ENCODE results near the gene LY6G6C. TPM values are rescaled to one million over a fixed set of nuclear protein-coding genes. Genes with fewer than 3 reads are reported as not detected.
A peak's percentile ranks its signal among the peaks of the same experiment; 100 is the strongest.

The LY6G6C gene
- total RNA-seq, 1 experiment from 2014 or later = 0.22 TPM

DNA sequence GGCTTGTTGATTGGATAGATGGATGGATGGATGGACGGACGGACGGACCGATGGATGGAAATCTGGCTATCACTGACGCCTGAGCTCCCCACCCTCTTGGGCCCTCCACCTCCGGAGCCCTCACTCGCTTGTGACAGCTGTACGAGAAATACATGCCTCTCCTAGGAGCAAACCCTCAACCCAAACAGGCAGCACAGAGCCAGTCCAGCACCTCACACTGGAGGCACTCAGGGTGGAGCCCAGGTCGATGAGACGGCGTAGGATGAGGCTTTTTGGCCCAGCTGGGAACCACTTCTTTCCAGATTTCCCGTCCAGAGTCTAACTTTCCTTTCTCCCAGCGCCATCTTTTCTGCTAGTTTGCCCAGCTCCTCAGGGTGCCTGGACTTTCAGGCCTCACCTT, 38.0 kb downstream of the LY6G6C start:
- TF ChIP-seq EZH2phosphoT487 (IDR thresholded peaks at IDR 0.05; ENCODE audit: borderline replicate concordance, low read length) (no peak), EZH2 (IDR thresholded peaks at IDR 0.05; ENCODE audit: low read length, unreplicated experiment) (no peak)
- Histone ChIP-seq H3K27me3 (ENCODE audit: low read length) (no peaks in the 10 kb centered on the region), H3K79me2 (ENCODE audit: low read length) (no peaks in the 10 kb centered on the region), H3K4me2 (ENCODE audit: low read length) (no peak overlapping the region), H3K36me3 (ENCODE audit: low read depth, low read length) (peaks cover 4% of the 10 kb centered on the region; the same call in 1 of the 2 replicates), H3K27ac (ENCODE audit: low read length) (no peak overlapping the region), H3F3A (ENCODE audit: low read length, unreplicated experiment) (no peaks in the 10 kb centered on the region), H4K20me1 (ENCODE audit: low read length) (no peaks in the 10 kb centered on the region), H2AFZ (ENCODE audit: low read length) (no peak overlapping the region), H3K9ac (ENCODE audit: low read length) (no peak overlapping the region), H3K4me1 (ENCODE audit: insufficient read depth, low read length) (peaks cover 10% of the 10 kb centered on the region), H3K9me3 (ENCODE audit: low read length) (no peaks in the 10 kb centered on the region), H3K9me2 (replicated peaks; ENCODE audit: low read length) (no peaks in the 10 kb centered on the region), H3K4me3 (ENCODE audit: low read length) (no peak overlapping the region)
- intact Hi-C loops (cut with micrococcal nuclease) = loop anchor here (10.0 kb wide), 2 partner anchors 151 to 181 kb away; partner anchors contain the start of gene NEU1
- no peak for DNase-seq
- POLR2A ChIA-PET (ENCODE audit: unreplicated experiment) = no interaction called here
- CTCF ChIA-PET = no interaction called here
- no peak for ATAC-seq
- no TSS peak for BruUV-seq (replicated peaks)

DNA sequence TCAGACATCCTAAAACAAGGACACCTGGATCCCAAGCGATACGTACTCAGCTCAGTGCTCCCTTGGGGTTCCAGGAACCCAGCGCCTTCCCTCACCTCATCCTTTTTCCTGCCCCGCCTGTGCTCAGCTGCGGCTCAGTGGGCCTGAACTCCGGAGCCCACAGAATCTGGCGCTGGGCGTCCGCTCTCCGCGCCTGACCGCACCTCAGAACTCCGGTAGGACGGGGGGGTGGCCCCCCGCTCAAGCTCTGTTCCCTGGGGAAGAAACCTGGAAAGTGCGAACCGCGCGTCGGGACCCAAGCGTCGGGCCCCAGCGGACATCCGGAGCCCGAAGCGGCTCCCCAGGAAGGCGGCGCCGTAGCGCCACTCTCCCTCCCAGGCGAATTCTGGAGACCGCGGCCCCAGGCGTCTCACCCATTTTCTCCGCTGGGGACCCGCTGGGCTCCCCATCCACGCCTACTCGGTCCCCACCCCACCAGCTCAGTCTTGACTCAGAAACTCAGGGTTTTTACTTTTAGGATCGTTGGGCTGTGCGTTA, 40.3 kb downstream of the LY6G6C start:
- Histone ChIP-seq H3F3A (ENCODE audit: low read length, unreplicated experiment) (peaks cover 4% of the 10 kb centered on the region), H3K4me2 (ENCODE audit: low read length) (peak overlapping the region; percentile 85), H3K79me2 (ENCODE audit: low read length) (no peaks in the 10 kb centered on the region), H3K36me3 (ENCODE audit: low read depth, low read length) (no peaks in the 10 kb centered on the region), H3K9me2 (replicated peaks; ENCODE audit: low read length) (no peaks in the 10 kb centered on the region), H3K27me3 (ENCODE audit: low read length) (no peaks in the 10 kb centered on the region), H3K27ac (ENCODE audit: low read length) (peak overlapping the region; percentile 10; the same call in 1 of the 2 replicates), H3K4me1 (ENCODE audit: insufficient read depth, low read length) (peaks cover 16% of the 10 kb centered on the region), H2AFZ (ENCODE audit: low read length) (peak overlapping the region; percentile 83), H3K9ac (ENCODE audit: low read length) (peak overlapping the region; percentile 59), H3K9me3 (ENCODE audit: low read length) (no peaks in the 10 kb centered on the region), H3K4me3 (ENCODE audit: low read length) (peak overlapping the region; percentile 67), H4K20me1 (ENCODE audit: low read length) (no peaks in the 10 kb centered on the region)
- ChIA-PET CTCF (interaction anchor here (0.6 to 1.0 kb wide), 2 partner anchors 51 to 89 kb away, joined by 4 read pairs; no protein-coding TSS in a partner anchor), POLR2A (ENCODE audit: unreplicated experiment) (no interaction called here)
- intact Hi-C loops (cut with micrococcal nuclease) = loop anchor here (10.0 kb wide), 2 partner anchors 154 to 184 kb away; partner anchors contain the start of gene NEU1
- TF ChIP-seq, protein P1, sequence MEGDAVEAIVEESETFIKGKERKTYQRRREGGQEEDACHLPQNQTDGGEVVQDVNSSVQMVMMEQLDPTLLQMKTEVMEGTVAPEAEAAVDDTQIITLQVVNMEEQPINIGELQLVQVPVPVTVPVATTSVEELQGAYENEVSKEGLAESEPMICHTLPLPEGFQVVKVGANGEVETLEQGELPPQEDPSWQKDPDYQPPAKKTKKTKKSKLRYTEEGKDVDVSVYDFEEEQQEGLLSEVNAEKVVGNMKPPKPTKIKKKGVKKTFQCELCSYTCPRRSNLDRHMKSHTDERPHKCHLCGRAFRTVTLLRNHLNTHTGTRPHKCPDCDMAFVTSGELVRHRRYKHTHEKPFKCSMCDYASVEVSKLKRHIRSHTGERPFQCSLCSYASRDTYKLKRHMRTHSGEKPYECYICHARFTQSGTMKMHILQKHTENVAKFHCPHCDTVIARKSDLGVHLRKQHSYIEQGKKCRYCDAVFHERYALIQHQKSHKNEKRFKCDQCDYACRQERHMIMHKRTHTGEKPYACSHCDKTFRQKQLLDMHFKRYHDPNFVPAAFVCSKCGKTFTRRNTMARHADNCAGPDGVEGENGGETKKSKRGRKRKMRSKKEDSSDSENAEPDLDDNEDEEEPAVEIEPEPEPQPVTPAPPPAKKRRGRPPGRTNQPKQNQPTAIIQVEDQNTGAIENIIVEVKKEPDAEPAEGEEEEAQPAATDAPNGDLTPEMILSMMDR (conservative IDR thresholded peaks at IDR 0.05; ENCODE audit: low read depth, low read length) = no peak
- TF ChIP-seq EZH2phosphoT487 (IDR thresholded peaks at IDR 0.05; ENCODE audit: borderline replicate concordance, low read length) (no peak), EZH2 (IDR thresholded peaks at IDR 0.05; ENCODE audit: low read length, unreplicated experiment) (no peak)
- peak; percentile 48 for DNase-seq
- ATAC-seq = peak; percentile 54
- BruUV-seq (replicated peaks) = TSS peak; percentile 69

DNA sequence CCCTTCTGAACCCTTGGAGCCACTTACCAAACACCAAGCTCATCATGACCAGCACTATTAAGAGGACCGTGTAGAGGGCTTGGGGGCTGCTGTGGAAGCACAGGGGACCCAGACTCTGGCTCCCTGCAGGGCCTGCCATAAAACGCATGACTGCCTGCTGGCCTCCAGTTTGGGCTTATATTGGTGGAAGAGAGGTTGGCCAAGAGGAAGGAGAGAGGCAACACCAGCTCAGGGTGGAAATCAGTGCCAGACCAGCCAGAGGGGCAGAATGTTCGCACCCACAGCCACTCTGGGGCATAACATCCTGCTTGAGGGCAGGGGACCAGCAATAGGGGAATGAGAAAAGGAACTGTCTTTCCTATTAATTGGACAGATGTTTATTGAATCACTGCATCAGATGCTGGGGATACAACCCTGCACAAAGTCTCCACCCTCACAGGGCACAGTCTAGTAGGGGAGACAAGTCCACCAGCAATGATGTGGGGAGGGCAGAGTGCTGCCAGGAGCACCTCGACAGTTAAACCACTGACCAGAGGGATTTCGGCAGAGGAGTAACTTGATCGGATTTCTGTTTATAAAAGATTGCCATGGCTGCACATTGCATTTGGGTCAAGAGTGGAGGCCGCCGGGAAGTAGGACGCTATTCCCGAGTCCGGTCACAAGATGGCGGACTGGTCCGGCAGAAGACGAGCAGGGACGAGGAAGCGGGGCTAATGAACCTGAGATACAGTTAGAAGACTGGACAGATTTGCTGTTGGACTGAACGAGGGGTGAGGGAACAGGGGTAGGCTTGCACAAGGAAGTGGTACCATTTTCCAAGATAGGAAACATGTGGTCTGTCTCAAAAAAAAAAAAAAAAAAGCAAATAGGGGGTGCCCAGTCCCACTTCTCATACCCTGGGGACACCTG, 41.1 kb downstream of the LY6G6C start, which contains the start of gene LY6G5C:
Gene LY6G5C, minus strand, starts transcription at position 842 of the 909 bp plus-strand sequence. Its CDS starts 694 bp downstream, at position 148.
- Histone ChIP-seq H3K9me2 (replicated peaks; ENCODE audit: low read length) (no peaks in the 10 kb centered on the region), H3K27me3 (ENCODE audit: low read length) (no peaks in the 10 kb centered on the region), H3K79me2 (ENCODE audit: low read length) (no peaks in the 10 kb centered on the region), H3F3A (ENCODE audit: low read length, unreplicated experiment) (peaks cover 4% of the 10 kb centered on the region), H4K20me1 (ENCODE audit: low read length) (no peaks in the 10 kb centered on the region), H3K9me3 (ENCODE audit: low read length) (no peaks in the 10 kb centered on the region), H3K9ac (ENCODE audit: low read length) (peak within 1 kb of the TSS; percentile 59), H3K4me3 (ENCODE audit: low read length) (peak within 1 kb of the TSS; percentile 67), H3K36me3 (ENCODE audit: low read depth, low read length) (no peaks in the 10 kb centered on the region), H3K4me1 (ENCODE audit: insufficient read depth, low read length) (peaks cover 16% of the 10 kb centered on the region), H3K4me2 (ENCODE audit: low read length) (peak within 1 kb of the TSS; percentile 85), H3K27ac (ENCODE audit: low read length) (peak within 1 kb of the TSS; percentile 21), H2AFZ (ENCODE audit: low read length) (peak within 1 kb of the TSS; percentile 83)
- intact Hi-C loops (cut with micrococcal nuclease) = loop anchor here (1.0 to 10.0 kb wide), 4 partner anchors 59 to 184 kb away; partner anchors contain the start of gene NEU1
- CTCF ChIA-PET = interaction anchor here (0.5 to 1.0 kb wide), 3 partner anchors 52 to 184 kb away, joined by 3 to 4 read pairs (median 4); no protein-coding TSS in a partner anchor
- TF ChIP-seq, protein P1 (conservative IDR thresholded peaks at IDR 0.05; ENCODE audit: low read depth, low read length) = peak; percentile 61
- no peak for TF ChIP-seq EZH2 (IDR thresholded peaks at IDR 0.05; ENCODE audit: low read length, unreplicated experiment)
- BruUV-seq (replicated peaks) = TSS peak; percentile 59
- ATAC-seq (peak; percentile 78), DNase-seq (peak; percentile 84)
- POLR2A ChIA-PET (ENCODE audit: unreplicated experiment) = no interaction called here

All from PC-3 (cell line).